H1 (cell line): ENCODE data around the gene NCK2. TPM values are rescaled to one million over a fixed set of nuclear protein-coding genes. Genes with fewer than 3 reads are reported as not detected.

Experiments used
- CTCF ChIA-PET: fragments of 300-600 bp; sonication (Branson Sonifier 250); formaldehyde crosslinking; loops from one replicate; lab custom pipeline; 2021; ENCODE audit not compliant: partially characterized antibody; lab: Charles Lee
- POLR2A ChIA-PET: fragments of 300-600 bp; sonication (Branson Sonifier 250); formaldehyde crosslinking; loops from one replicate; lab custom pipeline; 2021; ENCODE audit warnings: inconsistent platforms; ENCODE audit not compliant: partially characterized antibody; lab: Charles Lee
- DNase-seq, 2 experiments: peaks; one replicate each; pipeline versions ENCODE4 v3.0.0 to v3.0.0-alpha.2; 2010 to 2022; ENCODE audit warnings: low spot score in 2 of 2, low read depth in 1 of 2, mixed read lengths in 1 of 2
- FAIRE-seq: peaks from 2 replicates; lab custom pipeline; 2011; peaks lifted over from hg19 to GRCh38; lab: Jason Lieb, UNC
- H2AFZ ChIP-seq: 2 replicates; pipeline ENCODE4 v1.8.1; 2012; ENCODE audit warnings: low read length, inconsistent platforms
- H2AK5ac ChIP-seq: 2 replicates; pipeline ENCODE4 v1.6.1; 2013; ENCODE audit warnings: low read depth, low read length
- H2BK120ac ChIP-seq: replicated peaks from 2 replicates; pipeline ENCODE3; 2013; ENCODE audit warnings: low read depth, low read length, inconsistent platforms
- H2BK12ac ChIP-seq: 2 replicates; pipeline ENCODE4 v1.6.1; 2013; ENCODE audit warnings: low read depth, low read length
- H2BK15ac ChIP-seq: 2 replicates; pipeline ENCODE4 v1.6.1; 2013; ENCODE audit warnings: low read length
- H2BK20ac ChIP-seq: 2 replicates; pipeline ENCODE4 v1.6.1; 2013; ENCODE audit warnings: low read length
- H2BK5ac ChIP-seq: 2 replicates; pipeline ENCODE4 v1.6.1; 2013; ENCODE audit warnings: low read depth, low read length
- H3K14ac ChIP-seq: 2 replicates; pipeline ENCODE4 v1.6.1; 2013; ENCODE audit warnings: inconsistent platforms; ENCODE audit not compliant: insufficient read length
- H3K18ac ChIP-seq: 2 replicates; pipeline ENCODE4 v1.6.1; 2013; ENCODE audit warnings: low read length; ENCODE audit errors: extremely low read depth
- H3K23ac ChIP-seq: 2 replicates; pipeline ENCODE4 v1.6.1; 2013; ENCODE audit warnings: inconsistent platforms; ENCODE audit not compliant: insufficient read length
- H3K23me2 ChIP-seq: 2 replicates; pipeline ENCODE4 v1.6.1; 2013; ENCODE audit warnings: low read depth, low read length
- H3K27ac ChIP-seq: 2 replicates; pipeline ENCODE4 v1.6.1; 2011; ENCODE audit warnings: low read depth, low read length, inconsistent platforms
- H3K27me3 ChIP-seq, 4 experiments: replicated peaks in 1 of 4; 1 replicate in 1 of 4; 2 replicates in 3 of 4; pipeline versions ENCODE4 v1.6.1 to v1.8.1; 2011 to 2013; ENCODE audit warnings: low read length in 3 of 4, mild to moderate bottlenecking in 3 of 4, inconsistent platforms in 2 of 4, mixed read lengths in 2 of 4, moderate library complexity in 1 of 4; ENCODE audit not compliant: control insufficient read depth in 3 of 4, insufficient read depth in 3 of 4; ENCODE audit errors: extremely low read depth in 1 of 4
- H3K36me3 ChIP-seq, 4 experiments: 2 replicates each; pipeline versions ENCODE4 v1.6.1 to v1.8.1; 2011 to 2013; ENCODE audit warnings: mild to moderate bottlenecking in 4 of 4, low read length in 3 of 4, moderate library complexity in 2 of 4, control low read depth in 1 of 4, inconsistent platforms in 1 of 4; ENCODE audit not compliant: insufficient read depth in 4 of 4, control insufficient read depth in 2 of 4
- H3K4ac ChIP-seq: replicated peaks from 2 replicates; pipeline ENCODE3; 2013; ENCODE audit warnings: low read length, low read depth, mixed read lengths, inconsistent platforms; ENCODE audit not compliant: insufficient read length
- H3K4me1 ChIP-seq, 4 experiments: replicated peaks in 1 of 4; 1 replicate in 1 of 4; 2 replicates in 3 of 4; pipeline versions ENCODE4 v1.6.1 to v1.8.1; 2011 to 2013; ENCODE audit warnings: low read length in 3 of 4, inconsistent platforms in 2 of 4, mixed read lengths in 1 of 4; ENCODE audit not compliant: insufficient read depth in 4 of 4, control insufficient read depth in 3 of 4
- H3K4me2 ChIP-seq, 2 experiments: 2 replicates each; pipeline versions ENCODE4 v1.6.1 to v1.8.1; 2011 to 2013; ENCODE audit warnings: low read depth in 2 of 2, low read length in 2 of 2, control low read depth in 1 of 2, inconsistent platforms in 1 of 2, mild to moderate bottlenecking in 1 of 2; ENCODE audit not compliant: insufficient read depth in 1 of 2
- H3K4me3 ChIP-seq, 4 experiments: fragments of 200-600, 300-600 bp in 1 of 4; sonication (generic), shearing (Covaris generic), sonication (Bioruptor Twin) in 1 of 4; 2 replicates each; pipeline versions ENCODE4 v1.5.1 to v1.8.1; 2011 to 2016; ENCODE audit warnings: low read length in 4 of 4, low read depth in 3 of 4, control low read depth in 2 of 4, inconsistent platforms in 2 of 4, mild to moderate bottlenecking in 2 of 4, mixed read lengths in 1 of 4, moderate library complexity in 1 of 4; ENCODE audit not compliant: insufficient read depth in 2 of 4; ENCODE audit errors: extremely low read depth in 1 of 4
- H3K56ac ChIP-seq: replicated peaks from 2 replicates; pipeline ENCODE3; 2013; ENCODE audit warnings: low read depth, mild to moderate bottlenecking, mixed read lengths, low read length, inconsistent platforms; ENCODE audit not compliant: insufficient read length
- H3K79me1 ChIP-seq: 2 replicates; pipeline ENCODE4 v1.6.1; 2013; ENCODE audit warnings: low read depth, low read length, control low read depth
- H3K79me2 ChIP-seq, 2 experiments: 2 replicates each; pipeline versions ENCODE4 v1.6.1 to v1.8.1; 2012 to 2013; ENCODE audit warnings: low read length in 2 of 2, mild to moderate bottlenecking in 2 of 2, inconsistent platforms in 1 of 2; ENCODE audit not compliant: insufficient read depth in 2 of 2, control insufficient read depth in 1 of 2
- H3K9ac ChIP-seq, 4 experiments: replicated peaks in 1 of 4; 1 replicate in 1 of 4; 2 replicates in 3 of 4; pipeline versions ENCODE4 v1.6.1 to v1.8.1; 2011 to 2013; ENCODE audit warnings: low read depth in 3 of 4, low read length in 3 of 4, control low read depth in 2 of 4, mild to moderate bottlenecking in 2 of 4, moderate library complexity in 2 of 4, inconsistent platforms in 1 of 4; ENCODE audit errors: extremely low read depth in 1 of 4
- H3K9me3 ChIP-seq, 2 experiments: 2 replicates each; pipeline versions ENCODE4 v1.6.1 to v1.8.1; 2012 to 2013; ENCODE audit warnings: mild to moderate bottlenecking in 2 of 2, moderate library complexity in 2 of 2, control low read depth in 1 of 2, inconsistent platforms in 1 of 2, low read depth in 1 of 2, low read length in 1 of 2, mixed read lengths in 1 of 2; ENCODE audit not compliant: insufficient read depth in 2 of 2
- H4K20me1 ChIP-seq, 2 experiments: replicated peaks in 1 of 2; 2 replicates each; pipeline versions ENCODE3 to v1.8.1; 2011 to 2013; ENCODE audit warnings: inconsistent platforms in 2 of 2, low read length in 2 of 2, mild to moderate bottlenecking in 1 of 2; ENCODE audit not compliant: insufficient read depth in 2 of 2, control insufficient read depth in 1 of 2
- H4K5ac ChIP-seq: 2 replicates; pipeline ENCODE4 v1.6.1; 2013; ENCODE audit warnings: low read length, low read depth, mixed read lengths, inconsistent platforms; ENCODE audit not compliant: insufficient read length
- H4K8ac ChIP-seq: 2 replicates; pipeline ENCODE4 v1.8.0; 2013; ENCODE audit warnings: mild to moderate bottlenecking, moderate library complexity, low read length, inconsistent platforms; ENCODE audit not compliant: insufficient read depth; ENCODE audit errors: extremely low read depth
- H4K91ac ChIP-seq: replicated peaks from 2 replicates; pipeline ENCODE3; 2013; ENCODE audit warnings: low read length, mixed read lengths, inconsistent platforms; ENCODE audit not compliant: insufficient read length
- BRCA1 ChIP-seq: IDR thresholded peaks from 2 replicates; pipeline ENCODE4 v1.6.1; 2012; ENCODE audit warnings: low read depth, low read length, improper control_type of control experiment
- CBX5 ChIP-seq: fragments of 300-800, 300-1000 bp; sonication (generic); IDR thresholded peaks from 2 replicates; pipeline ENCODE4 v1.7.1; 2016; ENCODE audit warnings: antibody characterized with exemption, low read length, low read depth
- CHD2 ChIP-seq: IDR thresholded peaks from 2 replicates; pipeline ENCODE4 v1.6.1; 2012; ENCODE audit warnings: low read length, improper control_type of control experiment
- EP300 ChIP-seq, 2 experiments: IDR thresholded peaks; 1 replicate in 1 of 2; 2 replicates in 1 of 2; pipeline ENCODE4 v1.6.1; 2011 to 2012; ENCODE audit warnings: low read depth in 2 of 2, low read length in 2 of 2, mild to moderate bottlenecking in 2 of 2, borderline replicate concordance in 1 of 2, inconsistent platforms in 1 of 2, moderate library complexity in 1 of 2
- HDAC6 ChIP-seq: IDR thresholded peaks from one replicate; pipeline ENCODE4 v1.7.1; 2012; ENCODE audit warnings: low read depth, mild to moderate bottlenecking, inconsistent platforms, low read length, moderate library complexity
- KDM1A ChIP-seq: fragments of 200-600, 300-600 bp; sonication (generic); IDR thresholded peaks from 2 replicates; pipeline ENCODE4 v1.7.1; 2016; ENCODE audit warnings: mild to moderate bottlenecking, low read length, borderline replicate concordance
- KDM5A ChIP-seq: fragments of 200-600 bp; IDR thresholded peaks from 2 replicates; pipeline ENCODE4 v1.7.1; 2012; ENCODE audit warnings: mild to moderate bottlenecking, low read length, inconsistent platforms, mixed read lengths
- NANOG ChIP-seq: IDR thresholded peaks from 2 replicates; pipeline ENCODE4 v1.6.1; 2011; ENCODE audit warnings: low read length, low read depth, mild to moderate bottlenecking, inconsistent platforms; ENCODE audit not compliant: insufficient read depth, poor library complexity, severe bottlenecking
- RFX5 ChIP-seq: IDR thresholded peaks from 2 replicates; pipeline ENCODE4 v1.6.1; 2011; ENCODE audit warnings: low read depth, low read length, improper control_type of control experiment, borderline replicate concordance
- RNF2 ChIP-seq: fragments of 200-900, 300-1000 bp; sonication (generic); IDR thresholded peaks from 2 replicates; pipeline ENCODE4 v1.7.1; 2016; ENCODE audit warnings: borderline replicate concordance, low read depth, mild to moderate bottlenecking, antibody characterized with exemption, low read length; ENCODE audit not compliant: poor library complexity, severe bottlenecking; ENCODE audit errors: missing control alignments
- SAP30 ChIP-seq: fragments of 300-600 bp; sonication (generic); IDR thresholded peaks from 2 replicates; pipeline ENCODE4 v1.7.1; 2012; ENCODE audit warnings: low read length, moderate library complexity, mild to moderate bottlenecking, inconsistent platforms; ENCODE audit not compliant: insufficient read depth, insufficient replicate concordance
- SIRT6 ChIP-seq: IDR thresholded peaks from one replicate; pipeline ENCODE4 v1.7.1; 2012; ENCODE audit warnings: low read length, inconsistent platforms
- SP1 ChIP-seq: IDR thresholded peaks from 2 replicates; pipeline ENCODE4 v1.6.1; 2011; ENCODE audit warnings: low read depth, low read length
- SP4 ChIP-seq: IDR thresholded peaks from 2 replicates; pipeline ENCODE4 v1.6.1; 2012; ENCODE audit warnings: low read length, inconsistent platforms
- WGBS, 2 experiments: shearing (Covaris generic) in 1 of 2; methylation state at CpG; one replicate each; pipeline versions ENCODE4 v1.1.6 to v1.1.7; 2013 to 2015; ENCODE audit warnings: low lambda C conversion rate in 2 of 2, mixed read lengths in 2 of 2, inconsistent platforms in 1 of 2, low coverage in 1 of 2, missing lambda C conversion rate in 1 of 2; ENCODE audit not compliant: insufficient replicate concordance in 2 of 2, insufficient coverage in 1 of 2, insufficient read length in 1 of 2; ENCODE audit errors: extremely low coverage in 1 of 2, missing lambda C conversion rate in 1 of 2; 5-methylcytosine and 5-hydroxymethylcytosine counted together
- polyA plus RNA-seq, 7 experiments: library from polyadenylated mRNA; depleted of rRNA in 3 of 7; stranded (reverse) in 5 of 7; unstranded in 2 of 7; fragments of >200 nt in 5 of 7; fragments of 200-250 nt in 2 of 7; gene quantifications; 1 replicate in 5 of 7; 2 replicates in 1 of 7; 4 replicates in 1 of 7; pipeline versions ENCODE4 v1.2.1 to v1.2.3, GENCODE V29; 2011 to 2013; ENCODE audit warnings: missing spikeins in 2 of 7, mixed read lengths in 2 of 7
- total RNA-seq: library from RNA; stranded (reverse); fragmentation: NEBNext Ultra II Directional; extraction: Animal tissue kit (Norgen Biotek cat#: 25700); gene quantifications from 2 replicates; pipeline ENCODE4 v1.2.1, GENCODE V29; 2021

The NCK2 gene
- total and polyA plus RNA-seq, 2 of the 8 experiments (the other 6 are each of a cell fraction or from before 2014, with no cell fraction given), result 30.3 to 65.7 TPM

GRCh38 chr2:105875241-105875640 is 130.5 kb downstream of the NCK2 start:
- Histone ChIP-seq H3K23me2 (no peaks in the 10 kb centered on the region), H2BK15ac (no peak overlapping the region), H3K56ac (no peak overlapping the region), H4K91ac (no peak overlapping the region), H4K8ac (no peak overlapping the region), H3K4me3 (no peak overlapping the region), H4K5ac (no peak overlapping the region), H3K9ac (no peak overlapping the region), H3K27me3 (no peaks in the 10 kb centered on the region), H2BK120ac (no peak overlapping the region), H3K36me3 (no peaks in the 10 kb centered on the region; a peak in 1 of 8 replicates), H3K4ac (no peak overlapping the region), H2BK5ac (no peak overlapping the region; the same call in 1 of the 2 replicates), H3K79me2 (peaks cover 0 to 16% of the 10 kb centered on the region in 2 experiments; a peak in 1 of 4 replicates), H3K9me3 (no peaks in the 10 kb centered on the region), H2AK5ac (no peak overlapping the region), H2BK12ac (no peak overlapping the region), H3K4me2 (no peak overlapping the region), H3K14ac (no peak overlapping the region), H3K27ac (no peak overlapping the region), H2AFZ (no peak overlapping the region), H3K23ac (no peak overlapping the region), H3K18ac (no peak overlapping the region), H3K4me1 (peaks cover 0 to 8% (median 0%) of the 10 kb centered on the region in 4 experiments; a peak in 2 of 7 replicates), H3K79me1 (peaks cover 10% of the 10 kb centered on the region), H2BK20ac (no peak overlapping the region), H4K20me1 (peaks cover 0 to 2% of the 10 kb centered on the region in 2 experiments)
- WGBS, 2 experiments, result 83% methylated on average over 7 of the region's 7 CpGs; no CpG with 5 or more reads in 1 of the 2 experiments
- ChIA-PET CTCF (interaction anchor here (0.6 to 1.2 kb wide), 3 partner anchors 29 to 104 kb away, joined by 3 to 4 read pairs (median 3); no protein-coding TSS in a partner anchor), POLR2A (interaction anchor here (0.6 kb wide), 1 partner anchor 9 kb away, joined by 3 read pairs; no protein-coding TSS in a partner anchor)
- FAIRE-seq (no peak), DNase-seq (no peak)
- TF ChIP-seq HDAC6 (no peak), CHD2 (no peak), RNF2 (no peak), SP1 (no peak), KDM1A (no peak), RFX5 (no peak), CBX5 (no peak), EP300 (IDR thresholded peaks at IDR 0.05; ENCODE audit: borderline replicate concordance in 1 of 2, low read depth in 2 of 2, low read length in 2 of 2) (no peak), NANOG (no peak), BRCA1 (no peak), KDM5A (no peak), SAP30 (no peak), SP4 (no peak), SIRT6 (no peak)
